ENCODE data around the gene KRT80.

- TF ChIP-seq CTCF (IDR thresholded peaks at IDR 0.05) (no peak), POLR2A (IDR thresholded peaks at IDR 0.05) (no peak)
Measured at GRCh38 chr12:52164624-52165023, 27.2 kb downstream of the KRT80 start.
